Measurements from ENCODE around the gene TNS3. TPM values are rescaled to one million over a fixed set of nuclear protein-coding genes. Genes with fewer than 3 reads are reported as not detected.

Gene TNS3
- total RNA-seq, 1 experiment from 2014 or later, result 38.2 TPM

DNA sequence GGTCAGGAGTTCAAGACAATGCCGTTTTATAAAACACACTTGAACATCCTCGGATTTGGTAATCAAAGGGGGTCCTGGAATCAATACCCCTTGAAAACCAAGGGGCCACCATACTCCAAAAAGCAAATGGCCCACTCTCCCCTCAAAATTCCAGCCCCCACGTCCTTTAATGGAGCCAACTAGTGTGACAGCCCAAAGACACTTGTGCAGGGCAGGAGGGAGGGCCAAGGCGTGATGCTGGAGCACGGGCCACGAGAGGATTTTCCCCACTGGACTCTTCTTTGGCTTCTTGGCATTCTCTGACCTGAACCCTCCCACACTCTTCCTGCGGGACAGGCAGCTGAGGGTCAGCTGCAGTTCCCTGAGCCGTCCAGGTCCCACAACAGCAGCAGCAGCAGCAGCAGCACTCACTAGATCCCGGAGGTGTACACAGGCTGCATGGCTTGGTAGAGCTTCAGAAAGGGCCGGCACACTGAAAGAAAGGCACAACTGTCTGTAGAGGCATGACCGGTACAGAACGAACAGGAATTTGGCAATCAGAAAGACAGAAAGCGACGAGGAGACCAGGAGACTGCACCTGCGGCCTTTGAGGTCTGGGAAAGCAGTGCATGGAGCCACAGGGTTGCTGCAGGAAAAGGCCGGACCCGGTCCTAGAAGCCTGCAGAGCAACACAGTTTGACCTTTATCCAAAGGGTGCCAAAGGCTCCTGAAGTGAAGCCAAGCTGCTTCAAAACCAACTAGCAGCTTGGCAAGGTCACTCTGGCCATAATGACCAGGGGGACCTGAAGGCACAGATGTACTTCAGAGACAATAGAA is 168.2 kb downstream of the TNS3 start:
- no peak for DNase-seq (ENCODE audit: low read depth)

DNA sequence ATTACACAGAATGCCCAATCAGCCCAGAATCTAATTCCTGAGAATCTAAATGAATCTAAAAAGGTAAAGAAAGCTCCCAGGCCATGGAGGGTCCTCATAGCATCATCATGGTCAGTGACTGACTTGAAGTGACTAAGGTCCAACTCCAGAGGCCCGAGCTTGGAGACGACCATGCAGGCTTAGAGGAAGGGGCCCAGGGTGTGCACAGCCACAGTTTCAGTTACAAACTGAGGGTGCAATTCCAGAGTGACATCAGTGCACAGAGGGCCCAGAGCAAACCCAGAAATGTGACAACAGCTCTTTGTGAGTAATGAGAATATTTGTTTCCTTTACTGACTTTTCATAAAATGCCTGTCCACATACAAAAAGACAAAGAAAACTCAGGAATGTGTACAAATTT is 170.0 kb downstream of the TNS3 start:
- DNase-seq (ENCODE audit: low read depth), result no peak

DNA sequence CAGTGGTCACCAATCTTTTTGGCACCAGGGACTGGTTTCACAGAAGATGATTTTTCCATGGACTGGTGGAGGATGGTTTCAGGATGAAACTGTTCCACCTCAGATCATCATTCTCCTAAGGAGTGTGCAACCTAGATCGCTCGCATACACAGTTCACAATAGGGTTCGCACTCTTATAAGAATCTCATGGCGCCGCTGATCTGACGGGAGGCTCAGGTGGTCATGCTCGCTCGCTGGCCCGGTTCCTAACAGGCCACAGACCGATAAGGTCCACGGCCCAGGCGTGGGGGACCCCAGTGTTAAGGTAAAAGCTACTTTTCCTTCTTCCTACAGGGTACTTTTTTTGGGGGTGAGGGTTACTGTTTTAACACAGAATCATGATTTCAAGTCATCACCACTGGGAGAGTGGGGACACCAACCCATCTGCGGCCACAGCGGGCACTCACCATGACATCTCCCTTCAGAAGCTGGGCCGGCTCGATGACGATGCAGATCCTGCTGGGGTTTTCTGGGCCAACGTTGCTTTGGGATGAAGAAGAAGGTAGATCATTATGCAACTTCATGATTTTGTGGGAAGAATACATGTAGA is 170.5 kb downstream of the TNS3 start:
- DNase-seq (ENCODE audit: low read depth), result no peak

DNA sequence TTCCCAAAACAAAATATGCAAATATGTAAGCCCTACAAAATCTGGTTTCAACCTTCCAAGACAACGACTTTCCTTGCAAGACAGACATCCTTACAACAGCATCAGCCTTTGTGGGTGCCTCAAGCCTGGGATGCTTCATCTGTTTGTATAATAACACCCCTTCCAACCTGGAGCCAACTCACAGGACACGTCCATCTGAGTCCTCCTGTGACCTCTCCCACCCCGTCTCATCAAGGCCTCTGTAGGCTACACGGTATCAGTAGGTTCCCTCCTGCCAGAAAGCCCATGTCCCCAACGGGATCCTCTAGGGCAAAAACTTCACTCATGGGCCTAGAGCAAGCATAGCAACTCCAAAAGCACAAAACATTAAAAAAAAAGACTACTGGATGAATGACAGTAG is 173.2 kb downstream of the TNS3 start:
- no peak for DNase-seq (ENCODE audit: low read depth)

DNA sequence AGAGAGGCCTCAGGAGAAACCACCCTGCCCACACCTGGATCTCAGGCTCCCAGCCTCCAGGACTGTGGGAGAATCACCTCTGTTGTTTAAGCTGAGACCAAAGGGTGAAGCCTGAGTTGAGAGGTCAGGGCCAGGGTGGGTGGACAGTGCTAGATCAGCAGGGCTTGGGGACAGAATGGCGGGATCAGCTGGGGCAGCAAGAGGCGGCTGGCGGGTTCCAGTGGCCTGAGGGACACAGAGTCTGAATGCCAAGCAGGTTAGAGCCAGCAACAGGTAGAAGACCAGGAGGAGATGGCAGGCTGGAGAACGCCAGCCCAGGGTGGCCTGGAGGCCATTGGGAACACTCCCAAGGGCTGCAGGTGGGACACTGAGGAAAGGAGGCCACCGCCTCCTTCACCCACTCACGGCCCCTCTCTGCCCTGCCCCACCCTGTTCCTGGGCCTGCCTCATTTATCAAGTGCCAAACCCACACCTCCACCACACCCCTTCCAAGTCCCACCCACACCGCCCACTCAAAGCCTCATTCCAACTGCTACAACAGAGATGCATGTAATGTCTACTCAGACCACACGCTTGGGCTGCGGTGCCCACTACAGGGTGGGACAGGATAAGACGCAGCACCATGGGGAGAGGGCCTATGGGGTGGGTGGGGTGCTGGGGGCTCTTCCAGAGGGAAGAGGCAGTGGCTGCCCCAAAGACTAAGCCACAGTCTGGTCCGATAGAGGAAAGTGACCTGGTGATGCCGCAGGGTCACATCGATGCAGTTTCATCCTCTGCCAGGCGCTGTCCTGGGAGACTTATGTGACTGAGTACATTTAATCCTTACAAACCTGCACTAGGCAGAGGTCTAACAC is 173.9 kb downstream of the TNS3 start:
- DNase-seq (ENCODE audit: low read depth), result no peak

DNA sequence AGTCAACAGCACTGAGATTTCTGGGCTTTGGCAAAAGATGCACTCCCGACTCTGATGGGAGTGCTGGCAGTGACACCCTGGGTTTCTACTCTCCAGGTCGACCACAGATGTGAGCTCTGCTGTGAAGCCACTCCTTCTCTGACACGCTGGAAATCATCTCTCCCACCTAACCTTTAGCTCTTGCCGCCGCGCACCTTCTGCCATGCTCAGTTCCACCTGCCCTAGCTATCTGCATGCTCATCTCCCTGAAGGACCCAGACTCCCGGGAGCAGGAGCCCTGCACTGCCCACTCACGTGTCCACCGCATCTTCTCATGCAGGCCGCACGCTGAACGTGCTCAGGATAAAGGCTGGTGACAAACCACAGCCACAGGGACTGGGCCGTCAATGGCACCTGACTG is 174.8 kb downstream of the TNS3 start:
- no peak for DNase-seq (ENCODE audit: low read depth)

DNA sequence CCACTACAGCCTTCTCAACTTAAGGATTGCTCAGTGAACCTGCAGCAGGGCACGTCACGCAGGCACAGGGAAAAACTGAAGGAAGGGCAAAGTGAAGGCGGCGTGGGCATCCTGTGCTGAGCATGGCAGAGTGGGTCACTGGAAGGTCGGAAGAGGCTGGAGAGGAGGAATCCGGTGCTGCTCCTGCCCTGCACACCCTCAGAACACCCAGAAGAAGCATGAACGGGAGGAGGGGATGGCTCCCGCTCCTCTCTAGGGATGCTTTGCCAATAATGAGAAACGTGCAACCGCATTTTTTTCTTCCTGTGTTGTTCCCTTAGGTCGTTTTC is 175.1 kb downstream of the TNS3 start:
- DNase-seq (ENCODE audit: low read depth), result no peak

DNA sequence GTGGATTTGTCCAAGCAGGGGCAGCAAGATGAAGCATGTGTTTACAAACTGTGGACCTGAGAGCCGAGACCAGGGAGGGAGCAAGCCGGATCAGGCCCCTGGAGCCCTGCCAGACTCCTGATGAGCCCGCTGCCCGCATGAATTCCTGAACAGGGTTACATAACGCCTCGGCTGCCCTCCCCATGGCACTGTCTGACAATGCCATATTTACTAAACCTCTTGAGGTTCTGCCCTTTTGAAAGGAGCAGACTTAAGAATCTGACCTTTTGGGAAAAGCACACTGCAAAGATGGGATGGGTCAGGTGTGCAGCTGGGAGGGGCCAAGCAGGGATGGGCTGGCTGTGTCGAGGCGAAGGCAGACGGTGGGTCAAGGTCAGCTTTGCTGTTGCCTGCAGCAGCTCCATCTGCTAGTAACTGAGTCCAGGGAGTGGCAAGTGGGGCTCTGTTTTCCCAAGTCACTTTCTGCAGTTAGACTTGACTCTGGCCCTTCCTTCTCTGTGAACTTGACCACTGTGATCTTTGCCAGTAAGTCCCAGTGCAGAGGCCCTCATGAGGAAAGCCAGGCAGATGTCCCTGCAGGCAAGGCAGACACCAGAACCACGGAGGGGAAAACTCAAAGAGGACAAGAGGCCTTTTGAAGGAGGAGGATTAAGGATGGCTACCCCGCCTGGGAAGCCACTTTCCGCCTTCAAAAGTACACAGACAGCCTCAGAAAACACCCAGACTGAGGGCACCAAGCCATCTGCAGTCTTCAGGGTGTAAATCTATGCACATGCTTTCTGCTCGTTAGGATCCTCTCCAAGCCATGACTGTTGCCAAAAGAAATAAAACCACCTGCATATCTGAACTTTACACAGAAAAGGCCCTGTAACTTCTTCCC is 175.8 kb downstream of the TNS3 start:
- no peak for DNase-seq (ENCODE audit: low read depth)

DNA sequence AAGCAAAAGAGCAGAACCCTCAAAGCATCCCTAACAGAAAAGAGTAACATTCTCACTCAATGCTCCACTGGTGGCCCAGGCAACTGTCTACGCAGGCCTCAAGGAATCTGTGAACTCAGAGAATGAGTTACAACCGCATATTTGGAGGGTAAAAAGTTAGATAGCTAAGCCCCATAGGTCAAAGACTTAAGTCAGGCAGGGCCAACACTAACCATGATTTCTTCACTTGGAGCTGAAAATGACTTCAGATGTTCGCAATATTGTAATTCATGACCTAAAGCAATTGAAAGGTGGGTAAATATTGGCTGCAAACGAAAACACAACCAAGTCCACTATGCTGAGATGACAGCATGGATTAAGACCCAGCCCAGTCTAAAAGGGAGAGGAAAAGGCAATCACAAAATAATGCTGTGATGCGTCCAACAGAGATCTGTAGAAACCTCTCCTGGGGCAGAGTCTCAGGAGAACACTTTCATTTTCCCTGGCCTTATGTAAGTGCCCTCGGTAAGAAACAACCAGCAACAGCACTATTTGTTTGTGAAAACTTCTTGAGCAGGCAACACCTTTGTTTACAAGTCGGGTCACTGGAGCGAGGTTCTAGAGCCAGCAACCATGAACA is 176.5 kb downstream of the TNS3 start:
- no peak for DNase-seq (ENCODE audit: low read depth)

DNA sequence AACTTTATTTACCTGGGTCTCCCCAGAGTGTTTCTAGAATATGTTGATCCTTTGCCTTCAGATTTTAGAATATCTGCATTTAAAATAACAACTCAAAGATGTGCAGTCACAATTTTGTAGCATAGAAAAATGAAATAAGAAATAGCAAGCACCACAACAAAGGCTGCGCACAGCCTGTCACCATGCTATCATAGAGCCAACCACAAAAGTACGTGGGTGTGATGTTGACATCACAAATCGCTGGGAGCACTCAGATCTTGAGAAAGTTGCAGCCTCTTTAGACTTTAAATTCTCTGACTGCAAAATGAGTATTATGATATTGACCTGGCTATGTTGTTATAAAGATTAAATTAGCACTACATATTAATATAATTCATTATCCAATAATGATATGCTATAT is 177.9 kb downstream of the TNS3 start:
- no peak for DNase-seq (ENCODE audit: low read depth)

DNA sequence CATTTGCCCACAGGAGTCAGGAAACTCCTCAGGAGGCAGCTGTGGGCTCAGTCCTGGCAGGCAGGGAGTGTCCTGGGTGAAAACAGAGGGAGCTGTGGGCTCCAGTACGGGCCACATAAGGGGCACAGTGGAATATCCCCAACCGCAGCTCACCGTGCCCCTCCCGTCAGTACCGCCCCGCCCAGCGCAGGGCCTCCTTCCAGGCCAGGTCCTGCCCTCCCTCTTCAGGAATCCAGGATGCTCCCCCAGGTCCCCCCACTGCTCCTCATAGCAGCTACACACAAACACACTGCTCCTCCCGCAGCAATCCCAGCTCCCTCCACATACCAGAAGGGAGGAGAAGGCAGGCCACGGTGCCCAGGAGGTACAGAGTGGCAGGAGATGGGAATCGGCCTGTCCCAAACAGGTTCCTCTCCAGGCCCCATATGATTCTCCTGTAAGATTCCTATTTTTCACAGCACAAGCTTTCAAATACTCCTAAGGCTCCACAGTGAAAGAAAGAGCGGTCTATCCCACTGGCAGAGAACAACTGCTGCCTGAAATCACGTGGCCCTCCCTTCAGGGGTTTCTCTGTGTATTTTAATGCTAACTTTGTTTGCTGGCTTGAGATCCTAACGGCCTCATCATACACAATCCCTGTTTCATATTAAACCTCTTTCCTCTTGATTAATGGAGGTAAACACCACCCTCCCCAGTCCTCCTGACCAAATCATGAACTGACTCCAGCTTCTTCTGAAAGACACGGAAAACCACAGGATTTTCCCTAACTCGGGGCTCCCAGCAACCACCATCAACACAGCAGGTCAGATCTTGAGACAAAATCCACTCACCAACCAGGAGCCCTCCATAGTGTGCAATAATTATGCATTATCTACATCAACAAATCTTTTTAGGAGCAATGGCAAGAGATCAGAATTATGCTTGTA is 178.7 kb downstream of the TNS3 start:
- no peak for DNase-seq (ENCODE audit: low read depth)

DNA sequence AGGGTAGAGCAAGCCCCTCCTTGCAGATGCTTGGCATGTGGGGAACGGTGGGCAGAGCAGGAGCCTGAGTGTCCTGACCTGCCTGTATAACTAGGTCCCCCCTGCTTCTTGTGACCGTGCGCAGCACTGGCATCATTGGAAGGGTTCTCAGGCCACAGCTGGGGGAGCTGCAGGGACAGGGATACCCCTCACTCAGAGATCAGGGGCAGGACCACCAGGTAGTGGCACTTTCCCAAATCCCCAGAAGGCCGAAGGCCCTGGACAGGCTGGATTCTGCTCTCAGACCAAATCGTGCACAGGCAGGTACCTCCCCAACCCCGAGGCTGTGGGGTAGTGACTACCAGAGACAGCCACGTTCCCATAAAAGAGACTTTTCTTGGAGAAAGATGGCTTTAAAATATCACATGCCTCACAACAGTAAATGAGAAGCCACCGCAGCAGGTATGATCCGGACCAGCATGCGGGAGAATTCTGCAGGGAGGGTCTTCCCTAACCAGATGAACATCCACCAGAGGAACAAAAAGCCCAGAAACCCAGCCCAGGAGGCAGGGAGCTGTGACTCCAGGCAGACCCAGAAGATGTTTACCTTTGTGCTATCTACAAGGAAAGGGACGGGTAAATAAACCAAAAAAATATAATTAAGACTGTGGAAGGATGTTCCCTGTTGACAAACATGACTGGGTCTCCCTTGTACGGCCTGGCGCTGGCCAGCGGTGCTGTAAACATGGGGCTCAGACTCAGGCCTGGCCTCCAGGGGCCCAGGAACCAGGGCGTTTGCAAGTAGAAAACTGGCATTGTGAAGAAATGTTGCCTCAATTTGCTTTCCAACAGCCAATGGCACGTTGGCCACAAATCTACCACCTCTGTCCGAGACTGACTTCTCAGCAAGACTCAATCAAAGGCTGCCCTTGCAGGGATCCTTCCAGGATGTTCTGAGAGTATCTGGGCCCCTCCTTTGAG is 180.0 kb downstream of the TNS3 start:
- no peak for DNase-seq (ENCODE audit: low read depth)

DNA sequence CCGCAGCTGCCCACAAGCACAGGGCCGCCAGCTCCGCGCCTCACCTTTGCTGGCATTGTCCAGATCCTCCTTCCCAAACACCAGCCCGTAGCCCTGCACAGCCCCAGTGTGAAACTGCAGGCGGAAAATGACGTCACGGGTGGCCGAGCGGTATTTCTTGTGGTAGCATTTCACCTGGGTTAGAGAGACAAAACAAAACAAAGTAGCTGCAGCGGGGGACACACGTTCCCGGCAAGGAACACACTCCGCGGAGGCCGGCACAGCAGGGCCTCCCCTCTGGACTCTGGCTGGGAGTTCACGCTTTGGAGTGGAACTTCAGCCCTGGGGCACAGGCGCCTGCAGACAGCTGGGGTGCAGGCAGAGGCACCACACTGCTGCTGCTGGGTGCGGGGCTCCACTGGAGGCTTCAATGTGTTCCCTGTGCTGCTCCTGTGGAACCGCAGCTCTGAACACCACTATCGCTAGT is 181.1 kb downstream of the TNS3 start:
- DNase-seq (ENCODE audit: low read depth), result no peak

DNA sequence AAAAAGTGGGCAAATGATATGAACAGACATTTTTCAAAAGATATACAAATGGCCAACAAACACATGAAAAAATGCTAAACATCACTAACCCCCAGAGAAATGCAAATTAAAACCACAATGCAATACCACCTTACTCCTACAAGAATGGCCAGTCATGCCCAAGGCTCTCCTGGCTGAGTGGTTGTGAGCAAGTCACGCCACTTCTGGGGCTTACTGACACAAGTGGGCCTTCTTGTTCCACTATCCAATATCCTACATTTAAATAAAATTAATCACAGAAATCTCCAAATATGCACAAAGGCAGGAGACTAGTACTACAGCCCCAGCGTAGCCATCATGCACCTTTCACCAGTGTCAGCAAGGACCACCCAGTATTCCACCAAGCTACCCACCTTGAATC is 181.9 kb downstream of the TNS3 start:
- no peak for DNase-seq (ENCODE audit: low read depth)

DNA sequence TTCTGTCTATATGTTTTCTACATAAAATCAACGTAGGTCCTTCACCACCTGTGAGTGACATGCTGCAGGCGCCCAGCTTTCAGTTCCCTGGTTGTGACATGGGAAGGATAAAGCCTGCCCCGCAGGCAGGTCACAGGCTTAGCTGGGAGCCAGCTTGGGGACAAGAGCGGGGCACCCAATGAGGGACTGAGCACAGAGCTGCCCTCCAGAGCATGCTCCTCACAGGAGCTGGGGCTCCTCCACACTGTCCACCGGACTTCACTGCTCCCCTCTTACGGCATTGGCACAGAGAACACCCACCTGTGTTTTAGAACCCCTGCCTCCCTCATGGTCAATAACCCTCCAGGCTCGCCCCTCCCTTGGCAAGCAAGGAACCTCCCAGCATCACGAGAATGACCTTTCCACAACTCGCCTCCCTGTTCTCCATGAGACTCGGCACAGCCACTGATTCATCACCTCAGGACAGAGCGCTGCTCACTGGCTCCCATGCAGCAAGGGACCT is 187.1 kb downstream of the TNS3 start:
- DNase-seq (ENCODE audit: low read depth), result no peak

DNA sequence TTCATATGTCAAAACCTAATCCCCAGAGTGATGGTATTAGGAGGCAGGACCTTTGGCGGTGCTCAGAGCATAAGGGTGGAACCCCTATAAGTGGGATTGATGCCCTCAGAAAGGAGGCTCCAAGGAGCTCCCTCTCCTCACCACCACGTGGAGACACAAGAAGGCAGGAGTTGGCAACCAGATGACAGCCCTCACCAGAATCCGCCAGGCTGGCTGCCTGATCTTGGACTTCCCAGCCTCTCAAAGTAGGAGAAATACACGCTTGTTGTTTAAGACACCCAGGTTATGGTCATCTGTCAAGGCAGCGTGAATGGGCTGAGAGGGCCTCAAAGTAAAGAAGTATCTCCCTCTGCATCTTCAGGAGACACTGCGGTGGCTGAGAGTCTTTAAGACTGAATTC is 187.7 kb downstream of the TNS3 start:
- no peak for DNase-seq (ENCODE audit: low read depth)

DNA sequence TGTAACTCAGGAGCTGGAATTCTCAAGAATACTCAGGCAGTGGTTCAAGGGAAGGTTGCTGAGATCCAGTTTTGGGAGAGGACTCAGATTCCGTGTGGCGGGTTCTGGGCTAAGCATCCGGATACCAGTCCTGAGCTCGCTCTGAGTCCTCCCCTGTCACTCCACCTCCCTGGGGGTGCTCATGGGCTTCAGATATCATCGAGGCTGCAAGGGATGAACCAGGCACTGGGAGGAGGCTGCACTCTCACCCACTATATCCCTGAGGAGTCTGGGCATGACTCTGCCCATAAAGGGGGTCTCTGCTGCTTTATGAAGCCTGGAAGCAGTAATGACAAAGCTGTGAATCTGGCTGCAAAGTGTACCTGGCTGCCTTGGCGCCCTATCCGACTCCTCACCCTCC is 188.5 kb downstream of the TNS3 start:
- no peak for DNase-seq (ENCODE audit: low read depth)

DNA sequence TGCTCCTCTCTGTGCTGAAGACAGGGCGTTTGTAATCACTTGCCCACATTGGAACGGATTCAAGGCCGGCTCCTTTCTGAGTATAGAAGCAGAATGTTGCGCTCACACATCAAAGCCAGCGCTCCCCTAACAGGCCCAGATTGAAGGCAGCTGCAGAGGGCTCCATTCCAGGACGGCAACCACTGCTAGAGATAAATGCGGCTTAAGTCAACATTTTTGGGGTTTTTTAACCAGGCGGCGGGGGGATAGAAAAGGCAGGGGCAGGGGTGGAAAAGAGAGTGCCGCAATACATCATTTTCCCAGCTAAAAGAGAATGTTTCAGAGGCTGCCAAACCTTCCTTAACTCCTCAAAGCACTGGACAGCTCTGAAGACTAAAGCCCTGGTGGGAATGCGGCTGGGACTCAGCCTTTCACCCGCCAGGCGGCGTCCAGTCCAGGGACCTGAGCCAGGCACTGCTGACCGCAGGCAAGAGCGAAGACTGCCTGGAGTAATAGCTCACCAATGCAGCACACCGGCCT is 189.6 kb downstream of the TNS3 start:
- no peak for DNase-seq (ENCODE audit: low read depth)
